Measurements from ENCODE around the gene TMEM19.

Gene TMEM19

GRCh38 chr12:71710276-71711125 is 24.6 kb downstream of the TMEM19 start:
- DNase-seq (ENCODE audit: low read depth in 1 of 2, low spot score in 1 of 2) = no peak

GRCh38 chr12:71718611-71719010 is 32.7 kb downstream of the TMEM19 start:
- no peak for DNase-seq (ENCODE audit: low read depth in 1 of 2, low spot score in 1 of 2)

- no peak for DNase-seq (ENCODE audit: low read depth in 1 of 2, low spot score in 1 of 2)
These were observed 33.9 kb downstream of the TMEM19 start for GRCh38 chr12:71719647-71720370.

GRCh38 chr12:71721783-71722505 is 36.1 kb downstream of the TMEM19 start:
- no peak for DNase-seq (ENCODE audit: low read depth in 1 of 2, low spot score in 1 of 2)

- DNase-seq (ENCODE audit: low read depth in 1 of 2, low spot score in 1 of 2) = no peak
These were observed 39.1 kb downstream of the TMEM19 start for GRCh38 chr12:71725011-71725410.

DNA sequence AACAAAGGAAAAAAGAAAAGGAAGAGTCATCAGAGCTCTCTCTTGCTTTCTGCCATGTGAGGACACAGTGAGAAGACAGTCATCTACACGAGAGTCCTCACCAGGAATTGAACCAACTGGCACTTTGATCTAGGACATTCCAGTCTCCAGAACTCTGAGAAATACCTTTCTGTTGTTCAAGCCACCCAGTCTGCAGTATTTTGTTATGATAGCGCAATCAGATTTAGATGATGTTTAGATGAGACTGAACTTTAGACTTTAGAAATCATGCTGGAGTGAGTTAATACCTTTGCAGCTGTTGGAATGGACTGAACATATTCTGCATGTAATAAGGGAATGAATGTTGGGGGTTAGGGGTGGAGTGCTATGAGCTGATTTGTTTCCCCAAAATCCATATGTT is 40.7 kb downstream of the TMEM19 start:
- no peak for DNase-seq (ENCODE audit: low read depth in 1 of 2, low spot score in 1 of 2)

- no peak for DNase-seq (ENCODE audit: low read depth in 1 of 2, low spot score in 1 of 2)
These were observed 42.1 kb downstream of the TMEM19 start for GRCh38 chr12:71727958-71728357.

- DNase-seq (ENCODE audit: low read depth in 1 of 2, low spot score in 1 of 2) = no peak
These were observed 45.1 kb downstream of the TMEM19 start for GRCh38 chr12:71730936-71731335.

DNA sequence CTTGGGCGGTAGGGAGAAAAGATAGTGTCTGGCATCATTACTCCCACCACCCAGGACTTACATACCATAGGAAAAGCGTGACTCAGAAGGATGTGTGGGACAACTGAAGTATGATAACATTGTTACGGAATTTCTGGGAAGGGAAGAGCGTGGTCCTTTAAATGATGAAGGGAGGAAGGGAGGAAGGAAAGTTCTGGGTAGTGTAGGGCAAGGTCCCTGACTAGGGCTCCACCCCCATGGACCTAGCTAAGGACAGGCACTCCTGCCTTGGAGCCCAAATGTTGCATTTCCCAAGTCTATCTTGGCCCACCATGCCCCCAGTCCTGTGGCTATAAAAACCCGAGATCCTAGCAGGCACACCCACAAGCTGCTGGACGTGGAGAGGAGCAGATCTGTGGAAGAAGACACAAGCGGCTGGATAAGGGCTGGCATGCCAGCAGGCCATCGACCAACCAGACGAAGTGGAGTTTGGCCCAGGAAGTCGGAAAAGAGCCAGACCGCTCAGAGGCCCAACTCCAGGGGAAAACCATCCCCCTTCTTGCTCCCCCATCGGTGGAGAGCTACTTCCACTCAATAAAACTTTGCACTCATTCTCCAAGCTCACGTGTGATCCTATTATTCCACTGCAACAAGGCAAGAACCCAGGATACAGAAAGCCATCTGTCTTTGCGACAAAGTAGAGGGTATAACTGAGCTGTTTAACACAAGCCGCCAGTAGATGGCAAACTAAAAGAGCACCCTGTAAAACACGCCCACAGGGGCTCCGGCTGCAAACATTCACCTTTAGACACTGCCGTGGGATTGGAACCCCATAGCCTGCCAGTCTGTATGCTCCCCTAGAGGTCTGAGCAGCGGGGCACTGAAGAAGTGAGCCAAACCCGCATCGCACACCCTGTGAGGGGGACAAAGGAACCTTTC is 45.8 kb downstream of the TMEM19 start:
- no peak for DNase-seq (ENCODE audit: low read depth in 1 of 2, low spot score in 1 of 2)

DNA sequence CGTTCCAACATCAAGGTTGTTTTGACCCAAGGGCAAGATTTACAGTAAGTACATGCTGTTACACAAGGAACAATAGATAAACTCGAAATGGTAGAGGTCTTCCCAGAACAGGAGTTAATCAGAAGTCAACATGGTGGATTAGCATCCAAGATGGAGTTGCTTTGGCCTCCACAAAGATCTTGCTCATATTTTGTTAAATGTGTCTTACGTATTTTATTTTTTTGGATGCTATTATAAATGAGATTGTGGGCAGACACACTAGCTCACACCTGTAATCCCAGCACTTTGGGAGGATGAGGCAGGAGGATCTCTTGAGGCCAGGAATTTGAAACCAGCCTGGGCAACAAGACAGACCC is 46.5 kb downstream of the TMEM19 start:
- DNase-seq (ENCODE audit: low read depth in 1 of 2, low spot score in 1 of 2) = no peak

GRCh38 chr12:71737197-71737596 is 51.3 kb downstream of the TMEM19 start:
- DNase-seq (ENCODE audit: low read depth in 1 of 2, low spot score in 1 of 2) = no peak

GRCh38 chr12:71742998-71743397 is 57.1 kb downstream of the TMEM19 start:
- no peak for DNase-seq (ENCODE audit: low read depth in 1 of 2, low spot score in 1 of 2)

- no peak for DNase-seq (ENCODE audit: low read depth in 1 of 2, low spot score in 1 of 2)
These were observed 58.8 kb downstream of the TMEM19 start for GRCh38 chr12:71744522-71745300.

- DNase-seq (ENCODE audit: low read depth in 1 of 2, low spot score in 1 of 2) = peak in 1 of 2 donors; percentile 30
These were observed 61.2 kb downstream of the TMEM19 start for GRCh38 chr12:71746974-71747611.

DNA sequence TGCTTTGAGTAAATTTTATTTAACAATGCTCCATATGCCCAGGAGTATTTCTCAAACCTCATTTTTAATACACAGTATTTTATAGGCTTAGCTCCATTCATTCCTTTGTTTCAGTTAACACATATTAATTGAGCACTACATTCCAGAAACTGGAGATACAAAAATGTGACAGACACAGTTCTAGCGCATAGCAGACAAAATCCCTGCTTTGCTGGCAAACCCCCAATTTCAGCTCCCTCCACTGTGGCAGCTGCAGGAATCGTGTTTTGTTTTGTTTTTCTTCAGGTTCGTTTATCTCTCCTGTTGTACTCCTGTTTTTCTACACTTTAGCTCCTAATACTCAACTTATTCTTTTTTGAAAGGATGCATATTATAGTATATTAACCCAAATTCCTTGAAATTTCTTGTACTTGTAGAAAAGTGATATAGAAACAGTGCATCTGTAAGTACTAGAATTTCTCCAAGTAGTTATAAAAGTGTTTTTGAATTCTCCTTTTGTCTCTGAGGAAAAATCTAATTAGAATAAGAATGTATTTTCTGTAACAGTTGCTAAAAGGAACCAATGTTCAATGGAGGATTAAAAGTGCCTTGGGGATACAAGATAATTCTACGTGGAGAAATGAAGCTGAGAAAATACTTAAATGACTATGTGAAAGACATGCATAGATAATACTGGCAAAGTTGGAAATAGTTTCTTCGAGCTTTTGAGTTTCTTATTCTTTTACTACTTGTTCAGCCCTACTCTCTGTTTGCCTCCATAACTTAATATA is 62.4 kb downstream of the TMEM19 start:
- no peak for DNase-seq (ENCODE audit: low read depth in 1 of 2, low spot score in 1 of 2)

DNA sequence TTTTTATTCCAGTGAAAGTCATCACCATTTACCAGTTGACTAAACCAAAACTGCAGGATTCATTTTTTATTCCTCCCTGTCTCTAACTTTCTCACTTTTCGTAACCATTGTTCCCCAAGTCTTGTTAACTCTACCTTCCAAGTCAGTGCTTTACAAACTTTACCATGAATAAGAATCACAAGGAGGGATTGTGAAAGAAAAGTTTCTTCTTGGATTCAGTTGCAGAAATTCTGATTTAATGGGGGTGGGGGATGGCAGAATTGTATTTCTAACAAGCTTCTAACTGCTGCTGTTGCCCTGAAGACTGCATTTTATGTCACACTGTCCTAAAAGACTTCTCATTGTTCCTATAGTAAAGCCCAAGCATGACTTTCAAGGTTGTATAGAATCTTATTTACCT is 63.8 kb downstream of the TMEM19 start:
- no peak for DNase-seq (ENCODE audit: low read depth in 1 of 2, low spot score in 1 of 2)

DNA sequence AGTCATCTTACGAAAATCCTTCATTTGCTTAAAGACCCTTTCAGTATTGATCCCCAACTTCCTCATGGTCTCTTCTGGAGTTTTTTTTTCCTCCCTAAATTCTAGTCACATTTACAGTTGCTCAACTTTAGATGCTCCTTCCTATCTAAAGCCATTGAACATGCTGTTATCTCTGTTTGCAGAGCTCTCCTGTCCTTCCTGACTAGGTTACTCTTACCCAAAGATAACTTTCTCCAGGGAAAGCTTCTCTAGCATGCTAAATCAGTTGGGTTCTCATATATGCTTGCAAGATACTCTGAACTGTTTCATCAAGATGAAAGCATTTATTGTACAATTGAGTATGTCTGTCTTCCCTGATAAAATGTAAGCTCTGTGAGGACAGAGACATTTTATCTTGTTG is 67.0 kb downstream of the TMEM19 start:
- DNase-seq (ENCODE audit: low read depth in 1 of 2, low spot score in 1 of 2) = no peak

Data from activated T-helper 1 cell treated with anti-CD3 and anti-CD28 coated beads, Interleukin-2, amount 50 U/mL, for 16 hours (primary cell).